WTC11 (cell line): Measurements from ENCODE around the gene SLC47A2. TPM values are rescaled to one million over a fixed set of nuclear protein-coding genes. Genes with fewer than 3 reads are reported as not detected.

Experiments
- ATAC-seq: fragments of 200-7000 bp; cut with Tn5 transposase; 2 replicates; pipeline ENCODE4 v1.10.0; 2021; ENCODE audit warnings: mild to moderate bottlenecking, moderate library complexity
- CTCF ChIA-PET: fragments of 300-600 bp; sonication (Branson Sonifier 250); formaldehyde crosslinking; loops from one replicate; lab custom pipeline; 2021; ENCODE audit warnings: antibody characterized with exemption; lab: Charles Lee
- POLR2A ChIA-PET: fragments of 350-600 bp; sonication (Branson Sonifier 250); formaldehyde crosslinking; loops from one replicate; lab custom pipeline; 2021; ENCODE audit warnings: antibody characterized with exemption; lab: Charles Lee
- DNase-seq: peaks from one replicate; pipeline ENCODE4 v3.0.0; 2021; ENCODE audit warnings: low spot score
- H3K27ac Mint-ChIP-seq: 2 replicates; pipeline ENCODE4 v1.8.0; 2021; ENCODE audit warnings: mixed read lengths
- H3K27me3 Mint-ChIP-seq: 2 replicates; pipeline ENCODE4 v1.8.0; 2021; ENCODE audit warnings: low read depth, mild to moderate bottlenecking, moderate library complexity, mixed read lengths
- H3K36me3 Mint-ChIP-seq: 2 replicates; pipeline ENCODE4 v1.8.0; 2021; ENCODE audit warnings: mixed read lengths
- H3K4me1 Mint-ChIP-seq: 2 replicates; pipeline ENCODE4 v1.8.0; 2022; ENCODE audit warnings: mixed read lengths
- H3K4me3 Mint-ChIP-seq: 2 replicates; pipeline ENCODE4 v1.8.0; 2021; ENCODE audit warnings: mild to moderate bottlenecking, moderate library complexity, mixed read lengths
- H3K9me3 Mint-ChIP-seq: 2 replicates; pipeline ENCODE4 v1.8.0; 2021; ENCODE audit warnings: mixed read lengths
- ARID4B ChIP-seq: sonication (generic); formaldehyde crosslinking; IDR thresholded peaks from 2 replicates; pipeline ENCODE4 v1.8.0; 2023; ENCODE audit warnings: missing genetic modification reagents, mild to moderate bottlenecking, borderline replicate concordance
- E2F5 ChIP-seq: sonication (generic); formaldehyde crosslinking; IDR thresholded peaks from 2 replicates; pipeline ENCODE4 v1.8.1; 2022; ENCODE audit warnings: mild to moderate bottlenecking, moderate library complexity, missing genetic modification reagents
- GABPB1 ChIP-seq: sonication (generic); formaldehyde crosslinking; IDR thresholded peaks from 2 replicates; pipeline ENCODE4 v1.8.1; 2023; ENCODE audit warnings: mild to moderate bottlenecking, missing genetic modification reagents
- JUN ChIP-seq: sonication (generic); formaldehyde crosslinking; IDR thresholded peaks from 2 replicates; pipeline ENCODE4 v1.8.0; 2023; ENCODE audit warnings: mild to moderate bottlenecking, missing genetic modification reagents
- MLX ChIP-seq: sonication (generic); formaldehyde crosslinking; IDR thresholded peaks from 2 replicates; pipeline ENCODE4 v1.8.1; 2023; ENCODE audit warnings: mild to moderate bottlenecking, missing genetic modification reagents, moderate library complexity
- MXD4 ChIP-seq: fragments of 250-450 bp; sonication (Bioruptor Pico); IDR thresholded peaks from 2 replicates; pipeline ENCODE4 v1.8.0; 2021; ENCODE audit warnings: mild to moderate bottlenecking, moderate library complexity, borderline replicate concordance
- NFE2L1 ChIP-seq: sonication (generic); formaldehyde crosslinking; IDR thresholded peaks from 2 replicates; pipeline ENCODE4 v1.8.1; 2023; ENCODE audit warnings: missing genetic modification reagents
- NR1H2 ChIP-seq: sonication (generic); formaldehyde crosslinking; IDR thresholded peaks from 2 replicates; pipeline ENCODE4 v1.9.0; 2021; ENCODE audit warnings: mild to moderate bottlenecking, moderate library complexity, missing genetic modification reagents
- SMAD4 ChIP-seq: sonication (generic); formaldehyde crosslinking; IDR thresholded peaks from 2 replicates; pipeline ENCODE4 v1.8.0; 2022; ENCODE audit warnings: mild to moderate bottlenecking, missing genetic modification reagents
- TEAD1 ChIP-seq: sonication (generic); formaldehyde crosslinking; IDR thresholded peaks from 2 replicates; pipeline ENCODE4 v1.8.0; 2022; ENCODE audit warnings: mild to moderate bottlenecking, missing genetic modification reagents
- ZBTB21 ChIP-seq: sonication (generic); formaldehyde crosslinking; IDR thresholded peaks from 2 replicates; pipeline ENCODE4 v1.8.1; 2023; ENCODE audit warnings: mild to moderate bottlenecking, missing genetic modification reagents, borderline replicate concordance
- ZNF512 ChIP-seq: sonication (generic); formaldehyde crosslinking; IDR thresholded peaks from 2 replicates; pipeline ENCODE4 v1.8.1; 2022; ENCODE audit warnings: missing genetic modification reagents, borderline replicate concordance
- total RNA-seq: library from RNA; stranded (reverse); gene quantifications from 3 replicates; pipeline ENCODE4 v1.2.3, GENCODE V29; 2021
- TF ChIP-seq, protein P1 (sequence below): sonication (generic); formaldehyde crosslinking; IDR thresholded peaks from 2 replicates; pipeline ENCODE4 v1.8.0; 2023; ENCODE audit warnings: mild to moderate bottlenecking, missing genetic modification reagents
- TF ChIP-seq, protein P2 (sequence below): sonication (generic); formaldehyde crosslinking; IDR thresholded peaks from 2 replicates; pipeline ENCODE4 v1.8.1; 2023; ENCODE audit warnings: mild to moderate bottlenecking, missing genetic modification reagents

Gene SLC47A2
- total RNA-seq, 1 experiment from 2014 or later, result not detected

- no peak for DNase-seq
- peaks cover 9% of the 10 kb centered on the region; the same call in 1 of the 2 replicates for H3K9me3 Mint-ChIP-seq
- TF ChIP-seq, protein P1, sequence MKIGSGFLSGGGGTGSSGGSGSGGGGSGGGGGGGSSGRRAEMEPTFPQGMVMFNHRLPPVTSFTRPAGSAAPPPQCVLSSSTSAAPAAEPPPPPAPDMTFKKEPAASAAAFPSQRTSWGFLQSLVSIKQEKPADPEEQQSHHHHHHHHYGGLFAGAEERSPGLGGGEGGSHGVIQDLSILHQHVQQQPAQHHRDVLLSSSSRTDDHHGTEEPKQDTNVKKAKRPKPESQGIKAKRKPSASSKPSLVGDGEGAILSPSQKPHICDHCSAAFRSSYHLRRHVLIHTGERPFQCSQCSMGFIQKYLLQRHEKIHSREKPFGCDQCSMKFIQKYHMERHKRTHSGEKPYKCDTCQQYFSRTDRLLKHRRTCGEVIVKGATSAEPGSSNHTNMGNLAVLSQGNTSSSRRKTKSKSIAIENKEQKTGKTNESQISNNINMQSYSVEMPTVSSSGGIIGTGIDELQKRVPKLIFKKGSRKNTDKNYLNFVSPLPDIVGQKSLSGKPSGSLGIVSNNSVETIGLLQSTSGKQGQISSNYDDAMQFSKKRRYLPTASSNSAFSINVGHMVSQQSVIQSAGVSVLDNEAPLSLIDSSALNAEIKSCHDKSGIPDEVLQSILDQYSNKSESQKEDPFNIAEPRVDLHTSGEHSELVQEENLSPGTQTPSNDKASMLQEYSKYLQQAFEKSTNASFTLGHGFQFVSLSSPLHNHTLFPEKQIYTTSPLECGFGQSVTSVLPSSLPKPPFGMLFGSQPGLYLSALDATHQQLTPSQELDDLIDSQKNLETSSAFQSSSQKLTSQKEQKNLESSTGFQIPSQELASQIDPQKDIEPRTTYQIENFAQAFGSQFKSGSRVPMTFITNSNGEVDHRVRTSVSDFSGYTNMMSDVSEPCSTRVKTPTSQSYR (CRISPR knock-in tag), result no peak
- no peak for TF ChIP-seq SMAD4 (CRISPR knock-in tag)
- TF ChIP-seq, protein P2, sequence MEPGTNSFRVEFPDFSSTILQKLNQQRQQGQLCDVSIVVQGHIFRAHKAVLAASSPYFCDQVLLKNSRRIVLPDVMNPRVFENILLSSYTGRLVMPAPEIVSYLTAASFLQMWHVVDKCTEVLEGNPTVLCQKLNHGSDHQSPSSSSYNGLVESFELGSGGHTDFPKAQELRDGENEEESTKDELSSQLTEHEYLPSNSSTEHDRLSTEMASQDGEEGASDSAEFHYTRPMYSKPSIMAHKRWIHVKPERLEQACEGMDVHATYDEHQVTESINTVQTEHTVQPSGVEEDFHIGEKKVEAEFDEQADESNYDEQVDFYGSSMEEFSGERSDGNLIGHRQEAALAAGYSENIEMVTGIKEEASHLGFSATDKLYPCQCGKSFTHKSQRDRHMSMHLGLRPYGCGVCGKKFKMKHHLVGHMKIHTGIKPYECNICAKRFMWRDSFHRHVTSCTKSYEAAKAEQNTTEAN (CRISPR knock-in tag), result no peak
- TF ChIP-seq TEAD1 (CRISPR knock-in tag), result no peak
- no peak for TF ChIP-seq MXD4 (CRISPR knock-in tag)
- TF ChIP-seq JUN (CRISPR knock-in tag), result no peak
- no peak for TF ChIP-seq ZNF512 (CRISPR knock-in tag)
- no peak for TF ChIP-seq MLX (CRISPR knock-in tag)
- TF ChIP-seq GABPB1 (CRISPR knock-in tag), result no peak
- TF ChIP-seq NR1H2 (CRISPR knock-in tag), result no peak
- TF ChIP-seq E2F5, result no peak
- TF ChIP-seq ZBTB21 (CRISPR knock-in tag), result no peak
- no peak for TF ChIP-seq ARID4B (CRISPR knock-in tag)
- TF ChIP-seq NFE2L1 (CRISPR knock-in tag), result no peak
- TF ChIP-seq, all 79 proteins: peak for 0
- H3K27ac Mint-ChIP-seq, result no peak overlapping the region
- H3K27me3 Mint-ChIP-seq, result no peaks in the 10 kb centered on the region; the same call in 1 of the 2 replicates
- no peak overlapping the region for H3K4me3 Mint-ChIP-seq
- no peaks in the 10 kb centered on the region for H3K36me3 Mint-ChIP-seq
- ChIA-PET CTCF (interaction anchor here (1.1 to 2.5 kb wide), 4 partner anchors 12 to 35 kb away, joined by 3 to 10 read pairs (median 4); no protein-coding TSS in a partner anchor), POLR2A (no interaction called here)
- no peak for ATAC-seq
- H3K4me1 Mint-ChIP-seq, result no peaks in the 10 kb centered on the region
Observed at GRCh38 chr17:19730843-19731242, 14.5 kb upstream of the SLC47A2 start.
